DND-41 (cell line): ENCODE results near the gene FANCB.

Experiments
- CTCF ChIP-seq: IDR thresholded peaks from 2 replicates; pipeline ENCODE4 v1.5.1; 2012; ENCODE audit warnings: borderline replicate concordance, low read length, moderate library complexity, mild to moderate bottlenecking; ENCODE audit not compliant: poor library complexity, severe bottlenecking; ENCODE audit errors: extremely low read depth
- EZH2 ChIP-seq: IDR thresholded peaks from 3 replicates; pipeline ENCODE4 v1.6.1; 2012; ENCODE audit warnings: borderline replicate concordance, low read depth, mild to moderate bottlenecking, moderate library complexity, low read length, inconsistent platforms; ENCODE audit not compliant: severe bottlenecking

- TF ChIP-seq CTCF (no peak), EZH2 (no peak)
Measured at GRCh38 chrX:14920196-14920595, 47.3 kb upstream of the FANCB start.
